BJ (cell line): ENCODE results near the gene DLL1. TPM values are rescaled to one million over a fixed set of nuclear protein-coding genes. Genes with fewer than 3 reads are reported as not detected.

Experiments
- CTCF ChIA-PET: fragments of 350-600 bp; formaldehyde crosslinking; extraction: SDS; loops from one replicate; lab custom pipeline; 2021; ENCODE audit warnings: antibody characterized with exemption, inconsistent platforms; lab: Yijun Ruan, JAX
- POLR2A ChIA-PET: fragments of 300-600 bp; sonication (Branson Sonifier 250); formaldehyde crosslinking; extraction: SDS; loops from one replicate; lab custom pipeline; 2021; ENCODE audit warnings: antibody characterized with exemption; lab: Charles Lee
- DNase-seq: peaks from one replicate; pipeline ENCODE4 v3.0.0-alpha.2; 2011; ENCODE audit warnings: low read depth
- H3K27me3 ChIP-seq: 2 replicates; pipeline ENCODE4 v1.6.0; 2011; ENCODE audit warnings: low read length; ENCODE audit not compliant: control insufficient read depth, insufficient read depth
- H3K36me3 ChIP-seq: 2 replicates; pipeline ENCODE4 v1.5.1; 2011; ENCODE audit warnings: low read length; ENCODE audit not compliant: control insufficient read depth, insufficient read depth
- H3K4me3 ChIP-seq: 2 replicates; pipeline ENCODE4 v1.5.1; 2011; ENCODE audit warnings: low read depth, mild to moderate bottlenecking, control low read depth, low read length
- polyA plus RNA-seq: library from polyadenylated mRNA; depleted of rRNA; stranded (reverse); fragments of >200 nt; gene quantifications from 2 replicates; pipeline ENCODE4 v1.2.3, GENCODE V29; 2011
- TF ChIP-seq, protein P1 (sequence below): IDR thresholded peaks from 2 replicates; pipeline ENCODE4 v1.5.1; 2011; ENCODE audit warnings: low read depth, mild to moderate bottlenecking, control low read depth, inconsistent platforms, low read length, moderate library complexity; ENCODE audit not compliant: insufficient read depth

The DLL1 gene
- polyA plus RNA-seq, 1 experiment: 0.53 TPM

DNA sequence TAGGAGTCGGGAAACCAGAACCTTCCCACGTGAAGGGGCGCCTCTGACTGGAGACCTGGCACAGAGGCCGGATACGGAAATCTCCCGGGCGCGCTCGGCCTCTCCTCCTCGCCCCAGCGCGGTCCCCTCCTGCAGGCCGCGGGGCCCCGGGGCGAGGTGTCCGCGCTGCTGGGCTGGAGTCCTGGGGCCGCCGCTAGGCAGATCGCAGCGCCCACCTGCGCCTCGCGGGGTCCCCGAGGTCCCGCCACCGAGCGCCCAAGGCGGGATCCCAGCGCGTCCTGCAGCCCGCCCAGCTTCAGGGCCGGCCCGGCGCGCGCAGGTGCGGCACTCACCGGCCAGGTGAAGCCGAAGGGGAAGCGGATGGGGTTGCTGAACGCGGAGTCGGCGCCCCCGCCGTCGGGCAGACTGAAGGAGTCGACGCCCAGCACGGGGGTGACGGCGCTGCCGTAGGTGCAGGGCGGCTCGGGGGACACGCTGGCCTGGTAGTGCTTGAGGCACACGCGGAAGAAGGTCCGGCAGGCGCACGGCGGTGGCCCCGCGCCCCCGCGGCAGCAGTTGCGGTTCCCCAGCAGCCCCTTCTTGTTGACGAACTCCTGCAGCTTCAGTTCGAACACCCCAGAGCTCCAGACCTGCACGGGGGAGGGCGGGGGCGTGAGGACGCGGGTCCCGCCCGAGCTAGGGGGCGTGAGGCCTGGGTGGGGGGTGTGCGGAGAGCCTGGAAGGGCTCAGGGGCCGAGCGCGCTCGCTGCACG, 1.5 kb downstream of the DLL1 start:
- DNase-seq: no peak
- POLR2A ChIA-PET: no interaction called here
- no peaks in the 10 kb centered on the region for H3K36me3 ChIP-seq
- peaks cover 25% of the 10 kb centered on the region for H3K27me3 ChIP-seq
- TF ChIP-seq, protein P1, sequence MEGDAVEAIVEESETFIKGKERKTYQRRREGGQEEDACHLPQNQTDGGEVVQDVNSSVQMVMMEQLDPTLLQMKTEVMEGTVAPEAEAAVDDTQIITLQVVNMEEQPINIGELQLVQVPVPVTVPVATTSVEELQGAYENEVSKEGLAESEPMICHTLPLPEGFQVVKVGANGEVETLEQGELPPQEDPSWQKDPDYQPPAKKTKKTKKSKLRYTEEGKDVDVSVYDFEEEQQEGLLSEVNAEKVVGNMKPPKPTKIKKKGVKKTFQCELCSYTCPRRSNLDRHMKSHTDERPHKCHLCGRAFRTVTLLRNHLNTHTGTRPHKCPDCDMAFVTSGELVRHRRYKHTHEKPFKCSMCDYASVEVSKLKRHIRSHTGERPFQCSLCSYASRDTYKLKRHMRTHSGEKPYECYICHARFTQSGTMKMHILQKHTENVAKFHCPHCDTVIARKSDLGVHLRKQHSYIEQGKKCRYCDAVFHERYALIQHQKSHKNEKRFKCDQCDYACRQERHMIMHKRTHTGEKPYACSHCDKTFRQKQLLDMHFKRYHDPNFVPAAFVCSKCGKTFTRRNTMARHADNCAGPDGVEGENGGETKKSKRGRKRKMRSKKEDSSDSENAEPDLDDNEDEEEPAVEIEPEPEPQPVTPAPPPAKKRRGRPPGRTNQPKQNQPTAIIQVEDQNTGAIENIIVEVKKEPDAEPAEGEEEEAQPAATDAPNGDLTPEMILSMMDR: no peak
- CTCF ChIA-PET: interaction anchor here (1.7 kb wide), 1 partner anchor 19 kb away, joined by 4 read pairs; no protein-coding TSS in a partner anchor
- H3K4me3 ChIP-seq: peak overlapping the region; percentile 50

- ChIA-PET POLR2A (no interaction called here), CTCF (no interaction called here)
- no peak overlapping the region for H3K4me3 ChIP-seq
- no peaks in the 10 kb centered on the region for H3K36me3 ChIP-seq
- H3K27me3 ChIP-seq: peaks cover 21% of the 10 kb centered on the region
- no peak for DNase-seq
- TF ChIP-seq, protein P1: no peak
Observed at GRCh38 chr6:170288852-170289179, 2.1 kb downstream of the DLL1 start.

DNA sequence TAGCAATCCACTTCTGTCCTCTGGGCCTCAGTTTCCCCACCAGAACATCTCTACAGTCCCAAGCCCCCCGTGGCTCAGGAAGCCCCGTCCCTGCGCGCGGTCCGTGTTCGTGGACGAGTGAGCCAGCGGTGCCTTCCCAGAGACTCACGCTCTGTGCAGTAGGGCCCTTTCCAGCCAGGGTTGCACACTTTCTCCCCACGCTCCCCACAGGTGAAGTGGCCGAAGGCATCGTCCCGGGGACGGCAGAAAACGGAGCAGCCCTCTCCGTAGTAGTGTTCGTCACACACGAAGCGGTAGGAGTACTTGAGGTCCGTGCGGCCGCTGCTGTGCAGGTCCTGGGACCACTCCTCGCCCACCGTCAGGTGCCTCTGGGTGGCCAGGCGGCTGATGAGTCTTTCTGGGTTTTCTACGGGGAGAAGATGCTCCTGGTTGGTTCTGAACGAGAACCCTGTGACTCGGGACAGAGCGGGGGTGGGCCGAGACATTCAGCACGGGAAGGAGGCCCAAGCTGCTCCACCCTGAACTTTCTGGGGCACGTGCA, 2.7 kb downstream of the DLL1 start:
- DNase-seq: no peak
- TF ChIP-seq, protein P1: no peak
- Histone ChIP-seq H3K4me3 (no peak overlapping the region), H3K36me3 (no peaks in the 10 kb centered on the region), H3K27me3 (peaks cover 16% of the 10 kb centered on the region)
- ChIA-PET POLR2A (no interaction called here), CTCF (no interaction called here)

DNA sequence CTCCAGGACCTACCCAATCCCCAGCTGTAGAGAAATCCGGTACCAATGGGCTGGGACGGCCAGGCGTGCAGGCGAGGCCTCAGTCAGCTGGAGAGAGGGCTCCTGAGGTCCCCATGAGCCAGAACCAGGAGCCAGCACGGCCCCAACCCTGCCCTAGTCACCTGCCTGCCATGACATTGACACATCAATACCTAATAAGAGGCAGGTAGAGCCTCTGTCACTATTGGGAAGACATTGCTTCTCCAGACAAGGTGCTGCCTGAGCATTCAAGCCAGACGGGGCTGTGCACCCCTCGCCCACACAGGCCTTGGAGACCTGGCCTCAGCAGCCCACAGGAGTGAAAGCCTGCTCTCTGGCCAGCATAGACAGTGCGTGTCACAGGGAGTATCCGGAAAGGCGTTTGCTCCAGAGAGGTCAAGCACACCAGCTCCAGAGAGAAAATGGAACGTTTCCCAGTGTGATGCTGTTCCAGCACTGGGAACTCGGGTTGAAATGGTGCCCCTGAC, 3.5 kb downstream of the DLL1 start:
- ChIA-PET POLR2A (interaction anchor here (0.6 kb wide), 1 partner anchor 153 kb away, joined by 6 read pairs; no protein-coding TSS in a partner anchor), CTCF (interaction anchor here (1.0 kb wide), 1 partner anchor 456 kb away, joined by 8 read pairs; no protein-coding TSS in a partner anchor)
- Histone ChIP-seq H3K27me3 (peaks cover 10% of the 10 kb centered on the region), H3K36me3 (no peaks in the 10 kb centered on the region), H3K4me3 (no peak overlapping the region)
- TF ChIP-seq, protein P1: no peak
- no peak for DNase-seq

GRCh38 chr6:170286934-170287265, 4.0 kb downstream of the DLL1 start:
- H3K36me3 ChIP-seq: no peaks in the 10 kb centered on the region
- ChIA-PET CTCF (interaction anchor here (1.0 kb wide), 1 partner anchor 455 kb away, joined by 8 read pairs; no protein-coding TSS in a partner anchor), POLR2A (interaction anchor here (0.6 kb wide), 1 partner anchor 154 kb away, joined by 6 read pairs; no protein-coding TSS in a partner anchor)
- H3K4me3 ChIP-seq: no peak overlapping the region
- no peak for DNase-seq
- H3K27me3 ChIP-seq: peaks cover 6% of the 10 kb centered on the region
- TF ChIP-seq, protein P1: no peak
